Subcutaneous adipose tissue (tissue), 4 donors: ENCODE measurements around the gene TNS1. TPM values are rescaled to one million over a fixed set of nuclear protein-coding genes. Genes with fewer than 3 reads are reported as not detected.

ENCODE experiments used
- CTCF ChIP-seq: fragments of 450-650 bp; IDR thresholded peaks from one replicate; pipeline ENCODE4 v1.5.1; 2016; ENCODE audit warnings: low read depth, mild to moderate bottlenecking, control low read depth, antibody characterized with exemption, moderate library complexity
- total RNA-seq, 4 donors: library from RNA; depleted of rRNA; stranded (reverse); fragments of >200 nt; gene quantifications; one replicate each; pipeline ENCODE4 v1.1.0, GENCODE V29; 2016

Gene TNS1
- total RNA-seq, 4 donors from 2014 or later, result 310 to 1,168 (median 450) TPM

- TF ChIP-seq CTCF, result no peak
Observed at GRCh38 chr2:218003981-218004419, 1.2 kb upstream of the TNS1 start.

- no peak for TF ChIP-seq CTCF
Observed at GRCh38 chr2:218003281-218003944, 618 bp upstream of the TNS1 start.

- TF ChIP-seq CTCF, result no peak
Observed at GRCh38 chr2:218002143-218002844, 501 bp downstream of the TNS1 start.

- no peak for TF ChIP-seq CTCF
Observed at GRCh38 chr2:218001629-218002028, 1.2 kb downstream of the TNS1 start.

- no peak for TF ChIP-seq CTCF
Observed at GRCh38 chr2:218000136-218000535, 2.7 kb downstream of the TNS1 start.

GRCh38 chr2:217999595-217999959 lies 3.2 kb downstream of the TNS1 start:
- TF ChIP-seq CTCF, result no peak

- no peak for TF ChIP-seq CTCF
Observed at GRCh38 chr2:217998926-217999594, 3.7 kb downstream of the TNS1 start.
